Endothelial cell of umbilical vein (primary cell): ENCODE data around the gene GM2A.

ENCODE experiments used
- EZH2 ChIP-seq: IDR thresholded peaks from 2 replicates; pipeline ENCODE4 v1.6.1; 2012; ENCODE audit warnings: borderline replicate concordance, low read depth, mild to moderate bottlenecking, moderate library complexity, low read length, inconsistent platforms; ENCODE audit not compliant: severe bottlenecking
- MYC ChIP-seq: IDR thresholded peaks from one replicate; pipeline ENCODE4 v1.6.1; 2011; ENCODE audit warnings: mild to moderate bottlenecking, low read depth, low read length
- POLR2A ChIP-seq: IDR thresholded peaks from 2 replicates; pipeline ENCODE4 v1.6.1; 2012; ENCODE audit warnings: low read depth, mild to moderate bottlenecking, control low read depth, low read length
- POLR2AphosphoS5 ChIP-seq: IDR thresholded peaks from 2 replicates; pipeline ENCODE4 v1.6.1; 2012; ENCODE audit warnings: low read depth, mild to moderate bottlenecking, control low read depth, low read length, moderate library complexity; ENCODE audit not compliant: insufficient read depth
- TF ChIP-seq, protein P1 (sequence below): IDR thresholded peaks from 2 replicates; pipeline ENCODE4 v1.6.1; 2011; ENCODE audit not compliant: insufficient read depth, insufficient read length
- TF ChIP-seq, protein P2 (sequence below), 2 donors: IDR thresholded peaks; 1 replicate in 1 of 2; 2 replicates in 1 of 2; pipeline ENCODE4 v1.5.1; 2011; ENCODE audit warnings: low read length in 2 of 2, mild to moderate bottlenecking in 2 of 2, moderate library complexity in 2 of 2, control low read depth in 1 of 2, inconsistent platforms in 1 of 2, low read depth in 1 of 2; ENCODE audit not compliant: insufficient read depth in 1 of 2; ENCODE audit errors: extremely low read depth in 1 of 2

GRCh38 chr5:151310932-151311331 is 57.9 kb downstream of the GM2A start:
- TF ChIP-seq POLR2A, result no peak
- TF ChIP-seq, protein P1, sequence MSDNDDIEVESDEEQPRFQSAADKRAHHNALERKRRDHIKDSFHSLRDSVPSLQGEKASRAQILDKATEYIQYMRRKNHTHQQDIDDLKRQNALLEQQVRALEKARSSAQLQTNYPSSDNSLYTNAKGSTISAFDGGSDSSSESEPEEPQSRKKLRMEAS, result no peak
- no peak for TF ChIP-seq POLR2AphosphoS5
- TF ChIP-seq, protein P2, sequence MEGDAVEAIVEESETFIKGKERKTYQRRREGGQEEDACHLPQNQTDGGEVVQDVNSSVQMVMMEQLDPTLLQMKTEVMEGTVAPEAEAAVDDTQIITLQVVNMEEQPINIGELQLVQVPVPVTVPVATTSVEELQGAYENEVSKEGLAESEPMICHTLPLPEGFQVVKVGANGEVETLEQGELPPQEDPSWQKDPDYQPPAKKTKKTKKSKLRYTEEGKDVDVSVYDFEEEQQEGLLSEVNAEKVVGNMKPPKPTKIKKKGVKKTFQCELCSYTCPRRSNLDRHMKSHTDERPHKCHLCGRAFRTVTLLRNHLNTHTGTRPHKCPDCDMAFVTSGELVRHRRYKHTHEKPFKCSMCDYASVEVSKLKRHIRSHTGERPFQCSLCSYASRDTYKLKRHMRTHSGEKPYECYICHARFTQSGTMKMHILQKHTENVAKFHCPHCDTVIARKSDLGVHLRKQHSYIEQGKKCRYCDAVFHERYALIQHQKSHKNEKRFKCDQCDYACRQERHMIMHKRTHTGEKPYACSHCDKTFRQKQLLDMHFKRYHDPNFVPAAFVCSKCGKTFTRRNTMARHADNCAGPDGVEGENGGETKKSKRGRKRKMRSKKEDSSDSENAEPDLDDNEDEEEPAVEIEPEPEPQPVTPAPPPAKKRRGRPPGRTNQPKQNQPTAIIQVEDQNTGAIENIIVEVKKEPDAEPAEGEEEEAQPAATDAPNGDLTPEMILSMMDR (IDR thresholded peaks at IDR 0.05; ENCODE audit: extremely low read depth in 1 of 2, insufficient read depth in 1 of 2, low read depth in 1 of 2, low read length in 2 of 2), result no peak
- TF ChIP-seq EZH2, result no peak
- TF ChIP-seq MYC, result no peak
